ENCODE results near the gene RABGAP1L.

- no peak for TF ChIP-seq ZSCAN18 (CRISPR knock-in tag; IDR thresholded peaks at IDR 0.05)
- no peak for TF ChIP-seq CTCF (IDR thresholded peaks at IDR 0.05)
- no peak for TF ChIP-seq ZNF416 (CRISPR knock-in tag; IDR thresholded peaks at IDR 0.05)
- no peak for TF ChIP-seq E2F4 (CRISPR knock-in tag; IDR thresholded peaks at IDR 0.05; ENCODE audit: borderline replicate concordance, low read depth)
- no peak for TF ChIP-seq ZNF121 (CRISPR knock-in tag; IDR thresholded peaks at IDR 0.05)
- TF ChIP-seq TP53 (CRISPR knock-in tag; IDR thresholded peaks at IDR 0.05): no peak
- TF ChIP-seq EMX1 (CRISPR knock-in tag; IDR thresholded peaks at IDR 0.05): no peak
- no peak for TF ChIP-seq ZNF232 (CRISPR knock-in tag; IDR thresholded peaks at IDR 0.05)
Measured at GRCh38 chr1:174940646-174941175, 781.4 kb downstream of the RABGAP1L start.
